Measurements from ENCODE around the gene MANBA. TPM values are rescaled to one million over a fixed set of nuclear protein-coding genes. Genes with fewer than 3 reads are reported as not detected.

MANBA gene
- total RNA-seq, 4 donors from 2014 or later = 6.4 to 41.5 (median 17.8) TPM

DNA sequence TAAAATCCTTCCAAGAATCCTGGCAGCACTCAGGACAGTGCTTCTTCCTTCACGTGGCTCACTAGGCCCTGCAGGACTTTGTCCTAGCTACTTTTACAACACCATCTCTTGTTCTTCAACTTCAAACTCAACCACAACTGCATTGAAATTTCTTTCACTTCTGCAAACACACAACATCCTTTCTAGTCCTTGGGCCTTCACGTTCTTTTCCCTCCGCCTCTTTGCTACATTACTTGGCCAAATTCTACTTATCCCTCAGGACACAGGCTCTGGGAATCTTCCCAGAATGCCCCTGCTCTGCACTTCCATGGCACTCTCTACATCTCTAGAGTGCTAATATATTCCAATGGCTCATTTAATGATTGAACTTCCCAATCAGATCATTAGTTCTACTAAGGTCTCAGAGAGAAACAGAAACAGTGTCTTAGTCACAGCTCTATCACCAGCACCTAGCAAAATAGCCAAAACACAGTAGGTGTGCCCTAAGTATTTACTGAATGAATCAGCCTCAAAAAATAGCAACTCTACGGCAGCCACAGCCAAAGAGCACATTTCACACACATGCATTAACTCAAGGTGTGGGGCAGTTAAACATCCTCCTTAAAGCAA is 73.3 kb downstream of the MANBA start:
- intact Hi-C loops (cut with DNase I; ENCODE audit: low total_unique reads) = no loop called here
- Histone ChIP-seq H3K27ac (no peak overlapping the region), H3K4me3 (no peak overlapping the region), H3K36me3 (peaks cover 0 to 2% of the 10 kb centered on the region in 2 donors), H3K9me3 (no peaks in the 10 kb centered on the region), H3K4me1 (no peaks in the 10 kb centered on the region), H3K27me3 (no peaks in the 10 kb centered on the region)
- TF ChIP-seq, protein P1, sequence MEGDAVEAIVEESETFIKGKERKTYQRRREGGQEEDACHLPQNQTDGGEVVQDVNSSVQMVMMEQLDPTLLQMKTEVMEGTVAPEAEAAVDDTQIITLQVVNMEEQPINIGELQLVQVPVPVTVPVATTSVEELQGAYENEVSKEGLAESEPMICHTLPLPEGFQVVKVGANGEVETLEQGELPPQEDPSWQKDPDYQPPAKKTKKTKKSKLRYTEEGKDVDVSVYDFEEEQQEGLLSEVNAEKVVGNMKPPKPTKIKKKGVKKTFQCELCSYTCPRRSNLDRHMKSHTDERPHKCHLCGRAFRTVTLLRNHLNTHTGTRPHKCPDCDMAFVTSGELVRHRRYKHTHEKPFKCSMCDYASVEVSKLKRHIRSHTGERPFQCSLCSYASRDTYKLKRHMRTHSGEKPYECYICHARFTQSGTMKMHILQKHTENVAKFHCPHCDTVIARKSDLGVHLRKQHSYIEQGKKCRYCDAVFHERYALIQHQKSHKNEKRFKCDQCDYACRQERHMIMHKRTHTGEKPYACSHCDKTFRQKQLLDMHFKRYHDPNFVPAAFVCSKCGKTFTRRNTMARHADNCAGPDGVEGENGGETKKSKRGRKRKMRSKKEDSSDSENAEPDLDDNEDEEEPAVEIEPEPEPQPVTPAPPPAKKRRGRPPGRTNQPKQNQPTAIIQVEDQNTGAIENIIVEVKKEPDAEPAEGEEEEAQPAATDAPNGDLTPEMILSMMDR (IDR thresholded peaks at IDR 0.05) = no peak
- TF ChIP-seq POLR2A (IDR thresholded peaks at IDR 0.05) = no peak
- no peak for DNase-seq

- H3K4me3 ChIP-seq = no peak overlapping the region
- TF ChIP-seq POLR2A (IDR thresholded peaks at IDR 0.05) = no peak
- TF ChIP-seq, protein P1 (IDR thresholded peaks at IDR 0.05) = no peak
- no peaks in the 10 kb centered on the region for H3K9me3 ChIP-seq
- no peak for DNase-seq
- H3K4me1 ChIP-seq = no peaks in the 10 kb centered on the region
- peaks cover 0 to 2% of the 10 kb centered on the region in 2 donors for H3K36me3 ChIP-seq
- no peaks in the 10 kb centered on the region for H3K27me3 ChIP-seq
- intact Hi-C loops (cut with DNase I; ENCODE audit: low total_unique reads) = no loop called here
- H3K27ac ChIP-seq = no peak overlapping the region
These were observed 75.0 kb downstream of the MANBA start for GRCh38 chr4:102685768-102686167.

GRCh38 chr4:102684610-102685052 is 76.1 kb downstream of the MANBA start:
- no peaks in the 10 kb centered on the region for H3K27me3 ChIP-seq
- H3K36me3 ChIP-seq = peaks cover 0 to 2% of the 10 kb centered on the region in 2 donors
- H3K4me3 ChIP-seq = no peak overlapping the region
- no peak overlapping the region for H3K27ac ChIP-seq
- intact Hi-C loops (cut with DNase I; ENCODE audit: low total_unique reads) = no loop called here
- no peak for DNase-seq
- no peaks in the 10 kb centered on the region for H3K4me1 ChIP-seq
- no peaks in the 10 kb centered on the region for H3K9me3 ChIP-seq
- TF ChIP-seq, protein P1 (IDR thresholded peaks at IDR 0.05) = no peak
- TF ChIP-seq POLR2A (IDR thresholded peaks at IDR 0.05) = no peak

GRCh38 chr4:102683881-102684609 is 76.7 kb downstream of the MANBA start:
- Histone ChIP-seq H3K4me1 (no peaks in the 10 kb centered on the region), H3K9me3 (no peaks in the 10 kb centered on the region), H3K27me3 (no peaks in the 10 kb centered on the region), H3K4me3 (no peak overlapping the region), H3K27ac (no peak overlapping the region), H3K36me3 (no peaks in the 10 kb centered on the region)
- no peak for TF ChIP-seq POLR2A (IDR thresholded peaks at IDR 0.05)
- TF ChIP-seq, protein P1 (IDR thresholded peaks at IDR 0.05) = no peak
- DNase-seq = no peak
- intact Hi-C loops (cut with DNase I; ENCODE audit: low total_unique reads) = no loop called here

GRCh38 chr4:102678695-102679335 is 82.0 kb downstream of the MANBA start:
- Histone ChIP-seq H3K4me3 (no peak overlapping the region), H3K27me3 (no peaks in the 10 kb centered on the region), H3K4me1 (no peaks in the 10 kb centered on the region), H3K27ac (no peak overlapping the region), H3K36me3 (no peaks in the 10 kb centered on the region), H3K9me3 (no peaks in the 10 kb centered on the region)
- intact Hi-C loops (cut with DNase I; ENCODE audit: low total_unique reads) = no loop called here
- no peak for TF ChIP-seq POLR2A (IDR thresholded peaks at IDR 0.05)
- TF ChIP-seq, protein P1 (IDR thresholded peaks at IDR 0.05) = no peak
- DNase-seq = no peak

Measured in uterus (tissue), 4 donors.